Calu3 (cell line): ENCODE data around the gene CTDNEP1. TPM values are rescaled to one million over a fixed set of nuclear protein-coding genes. Genes with fewer than 3 reads are reported as not detected.
A peak's percentile ranks its signal among the peaks of the same experiment; 100 is the strongest.

Source experiments
- BruUV-seq: library from RNA; stranded (reverse); fragments of 400-500 nt; replicated peaks from 2 replicates; lab custom pipeline; 2021; lab: Mats Ljungman, UMichigan
- CTCF ChIA-PET: fragments of 300-600 bp; sonication (Branson Sonifier 250); formaldehyde crosslinking; loops from one replicate; lab custom pipeline; 2022; ENCODE audit warnings: antibody characterized with exemption; lab: Charles Lee
- DNase-seq: peaks from one replicate; pipeline ENCODE4 v3.0.0; 2022
- H3K27ac Mint-ChIP-seq: one replicate; pipeline ENCODE4 v1.8.0; 2022; ENCODE audit warnings: mixed read lengths; ENCODE audit not compliant: unreplicated experiment
- H3K27me3 Mint-ChIP-seq: one replicate; pipeline ENCODE4 v1.8.0; 2022; ENCODE audit warnings: mixed read lengths; ENCODE audit not compliant: unreplicated experiment
- H3K36me3 Mint-ChIP-seq: one replicate; pipeline ENCODE4 v1.8.0; 2022; ENCODE audit warnings: mild to moderate bottlenecking, moderate library complexity, mixed read lengths; ENCODE audit not compliant: insufficient read depth, unreplicated experiment
- H3K4me1 Mint-ChIP-seq: one replicate; pipeline ENCODE4 v1.8.0; 2022; ENCODE audit warnings: mild to moderate bottlenecking, low read depth, mixed read lengths; ENCODE audit not compliant: unreplicated experiment
- H3K4me3 Mint-ChIP-seq: one replicate; pipeline ENCODE4 v1.8.0; 2022; ENCODE audit warnings: mild to moderate bottlenecking, low read depth, moderate library complexity, mixed read lengths; ENCODE audit not compliant: unreplicated experiment
- H3K9me3 Mint-ChIP-seq: one replicate; pipeline ENCODE4 v1.8.0; 2022; ENCODE audit warnings: low read depth, mixed read lengths; ENCODE audit not compliant: unreplicated experiment
- CTCF ChIP-seq: fragments of 200-600 bp; IDR thresholded peaks from one replicate; pipeline ENCODE4 v1.8.0; 2022; ENCODE audit warnings: antibody characterized with exemption; ENCODE audit not compliant: unreplicated experiment
- intact Hi-C: fragments of 100-400 bp; cut with micrococcal nuclease; formaldehyde crosslinking; loops from one replicate; pipeline ENCODE4 v1.10.0; 2022; ENCODE audit not compliant: unreplicated experiment
- total RNA-seq: library from RNA; stranded (reverse); gene quantifications from 2 replicates; pipeline ENCODE4 v1.2.3, GENCODE V29; 2022

Gene CTDNEP1
- total RNA-seq, 1 experiment from 2014 or later = 85.2 TPM

DNA sequence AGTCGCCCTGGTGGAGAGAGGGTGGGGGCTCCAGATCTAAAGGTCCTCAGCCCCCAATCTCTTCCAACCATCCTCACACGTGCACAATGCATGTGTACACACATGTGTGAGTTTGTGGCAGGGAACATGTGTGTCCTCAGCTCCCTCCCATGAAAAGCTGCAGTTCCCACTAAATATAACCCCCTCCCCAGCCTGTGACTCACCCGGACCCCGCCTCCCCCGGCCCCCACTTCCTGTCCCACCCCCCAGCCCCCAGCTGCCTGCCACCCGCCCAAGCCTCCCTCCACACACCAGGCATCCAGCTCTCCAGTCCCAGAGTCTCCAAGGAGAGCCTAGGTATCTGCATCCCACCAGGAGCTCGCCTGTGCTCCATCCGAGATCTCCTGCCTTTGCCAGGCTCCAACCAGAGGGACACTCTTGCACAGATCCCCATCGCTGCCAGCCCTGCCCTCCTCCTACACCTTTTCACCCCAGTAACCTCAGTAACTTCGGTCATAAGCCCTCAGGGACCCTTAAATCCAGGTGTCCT, 35.8 kb downstream of the CTDNEP1 start:
- Mint-ChIP-seq H3K27me3 (peaks cover 52% of the 10 kb centered on the region), H3K4me1 (peaks cover 17% of the 10 kb centered on the region), H3K9me3 (no peaks in the 10 kb centered on the region), H3K36me3 (peaks cover 33% of the 10 kb centered on the region), H3K4me3 (no peak overlapping the region), H3K27ac (no peak overlapping the region)
- DNase-seq = no peak
- CTCF ChIA-PET = no interaction called here
- no TSS peak for BruUV-seq
- no peak for TF ChIP-seq CTCF
- intact Hi-C loops = no loop called here

GRCh38 chr17:7215136-7215638, 36.3 kb downstream of the CTDNEP1 start:
- Mint-ChIP-seq H3K36me3 (peaks cover 28% of the 10 kb centered on the region), H3K9me3 (no peaks in the 10 kb centered on the region), H3K27me3 (peaks cover 57% of the 10 kb centered on the region), H3K4me3 (peak overlapping the region; percentile 74), H3K27ac (no peak overlapping the region), H3K4me1 (peaks cover 17% of the 10 kb centered on the region)
- CTCF ChIA-PET = interaction anchor here (0.7 to 0.8 kb wide), 2 partner anchors 169 to 400 kb away, joined by 3 to 7 read pairs; no protein-coding TSS in a partner anchor
- BruUV-seq = no TSS peak
- DNase-seq = no peak
- intact Hi-C loops = no loop called here
- no peak for TF ChIP-seq CTCF

- TF ChIP-seq CTCF = peak; percentile 12
- intact Hi-C loops = no loop called here
- BruUV-seq = no TSS peak
- peak overlapping the region; percentile 85 for H3K27ac Mint-ChIP-seq
- peak; percentile 98 for DNase-seq
- peaks cover 17% of the 10 kb centered on the region for H3K4me1 Mint-ChIP-seq
- H3K27me3 Mint-ChIP-seq = peaks cover 63% of the 10 kb centered on the region
- H3K9me3 Mint-ChIP-seq = no peaks in the 10 kb centered on the region
- H3K36me3 Mint-ChIP-seq = peaks cover 21% of the 10 kb centered on the region
- peak overlapping the region; percentile 74 for H3K4me3 Mint-ChIP-seq
- CTCF ChIA-PET = interaction anchor here (0.5 to 0.8 kb wide), 3 partner anchors 24 to 400 kb away, joined by 3 to 13 read pairs (median 7); no protein-coding TSS in a partner anchor
Measured at GRCh38 chr17:7214300-7215135, 37.0 kb downstream of the CTDNEP1 start.

DNA sequence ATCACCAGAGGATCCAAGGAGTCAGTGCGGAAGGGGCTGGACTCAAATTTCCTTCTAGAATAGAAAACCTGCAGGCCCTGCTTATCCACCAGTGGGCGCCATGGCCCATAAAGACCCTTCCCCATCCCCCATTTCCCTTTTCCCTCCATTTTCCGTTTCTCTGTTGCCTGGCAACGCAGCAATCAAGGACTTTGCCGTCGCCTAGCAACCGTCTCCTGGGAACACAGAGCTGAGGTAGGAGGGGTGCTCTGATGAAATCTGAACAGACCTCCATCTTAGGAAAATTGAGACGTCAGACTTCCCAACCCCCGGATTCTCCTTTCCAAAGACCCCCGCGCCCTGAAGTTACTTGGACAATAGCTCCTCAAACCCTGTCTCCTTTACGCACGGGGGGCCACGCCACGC, 37.6 kb downstream of the CTDNEP1 start:
- Mint-ChIP-seq H3K27me3 (peaks cover 70% of the 10 kb centered on the region), H3K4me3 (peak overlapping the region; percentile 74)
- intact Hi-C loops = no loop called here

More for the DNA sequence above, 37.6 kb downstream of the CTDNEP1 start:
- Mint-ChIP-seq H3K36me3 (peaks cover 19% of the 10 kb centered on the region), H3K27ac (peak overlapping the region; percentile 85), H3K4me1 (peaks cover 17% of the 10 kb centered on the region), H3K9me3 (no peaks in the 10 kb centered on the region)
- CTCF ChIA-PET = interaction anchor here (0.5 kb wide), 1 partner anchor 25 kb away, joined by 13 read pairs; no protein-coding TSS in a partner anchor
- no peak for TF ChIP-seq CTCF
- no peak for DNase-seq
- no TSS peak for BruUV-seq
